AG09309 (cell line): ENCODE data around the gene NUDT3.
A peak's percentile ranks its signal among the peaks of the same experiment; 100 is the strongest.
"Not testable (repeated sequence)": the region's sequence is repeated elsewhere in the genome, so short reads cannot be mapped to it uniquely, and the experiment has no call there.

Experiments used
- DNase-seq: peaks from one replicate; pipeline ENCODE4 v3.0.0-alpha.2; 2010; ENCODE audit warnings: low read depth
- H3K4me3 ChIP-seq: 2 replicates; pipeline ENCODE4 v1.5.1; 2011; ENCODE audit warnings: mild to moderate bottlenecking, low read depth, low read length, moderate library complexity; ENCODE audit not compliant: control insufficient read depth
- TF ChIP-seq, protein P1 (sequence below): IDR thresholded peaks from 2 replicates; pipeline ENCODE4 v1.5.1; 2011; ENCODE audit warnings: mild to moderate bottlenecking, low read depth, low read length, inconsistent platforms; ENCODE audit not compliant: insufficient read depth, control insufficient read depth; ENCODE audit errors: missing control alignments

NUDT3 gene

DNA sequence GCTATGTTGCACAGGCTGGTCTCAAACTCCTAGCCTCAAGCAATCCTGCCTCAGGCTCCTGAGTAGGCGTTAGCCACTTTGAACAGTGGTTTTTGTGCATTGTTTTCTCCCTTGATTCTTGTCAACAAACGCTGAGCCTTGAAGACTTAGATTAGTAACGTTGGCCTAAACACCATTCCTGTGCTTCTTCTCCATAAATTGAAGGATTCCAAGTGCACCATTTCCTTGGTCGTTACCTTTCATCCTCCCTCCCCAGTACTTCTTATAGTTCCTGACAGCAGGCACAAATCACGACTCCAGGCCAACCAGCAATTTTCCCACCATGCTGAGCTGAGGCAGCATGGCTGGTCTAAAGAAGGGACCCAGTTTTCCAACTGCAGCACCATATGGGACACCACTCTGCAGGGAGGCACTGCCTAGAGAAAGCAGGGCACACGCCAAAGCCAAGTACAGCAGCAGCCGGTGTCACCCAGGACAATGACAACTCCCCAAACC, 24.5 kb upstream of the NUDT3 start:
- DNase-seq: no peak
- TF ChIP-seq, protein P1, sequence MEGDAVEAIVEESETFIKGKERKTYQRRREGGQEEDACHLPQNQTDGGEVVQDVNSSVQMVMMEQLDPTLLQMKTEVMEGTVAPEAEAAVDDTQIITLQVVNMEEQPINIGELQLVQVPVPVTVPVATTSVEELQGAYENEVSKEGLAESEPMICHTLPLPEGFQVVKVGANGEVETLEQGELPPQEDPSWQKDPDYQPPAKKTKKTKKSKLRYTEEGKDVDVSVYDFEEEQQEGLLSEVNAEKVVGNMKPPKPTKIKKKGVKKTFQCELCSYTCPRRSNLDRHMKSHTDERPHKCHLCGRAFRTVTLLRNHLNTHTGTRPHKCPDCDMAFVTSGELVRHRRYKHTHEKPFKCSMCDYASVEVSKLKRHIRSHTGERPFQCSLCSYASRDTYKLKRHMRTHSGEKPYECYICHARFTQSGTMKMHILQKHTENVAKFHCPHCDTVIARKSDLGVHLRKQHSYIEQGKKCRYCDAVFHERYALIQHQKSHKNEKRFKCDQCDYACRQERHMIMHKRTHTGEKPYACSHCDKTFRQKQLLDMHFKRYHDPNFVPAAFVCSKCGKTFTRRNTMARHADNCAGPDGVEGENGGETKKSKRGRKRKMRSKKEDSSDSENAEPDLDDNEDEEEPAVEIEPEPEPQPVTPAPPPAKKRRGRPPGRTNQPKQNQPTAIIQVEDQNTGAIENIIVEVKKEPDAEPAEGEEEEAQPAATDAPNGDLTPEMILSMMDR: no peak
- H3K4me3 ChIP-seq: no peak overlapping the region

DNA sequence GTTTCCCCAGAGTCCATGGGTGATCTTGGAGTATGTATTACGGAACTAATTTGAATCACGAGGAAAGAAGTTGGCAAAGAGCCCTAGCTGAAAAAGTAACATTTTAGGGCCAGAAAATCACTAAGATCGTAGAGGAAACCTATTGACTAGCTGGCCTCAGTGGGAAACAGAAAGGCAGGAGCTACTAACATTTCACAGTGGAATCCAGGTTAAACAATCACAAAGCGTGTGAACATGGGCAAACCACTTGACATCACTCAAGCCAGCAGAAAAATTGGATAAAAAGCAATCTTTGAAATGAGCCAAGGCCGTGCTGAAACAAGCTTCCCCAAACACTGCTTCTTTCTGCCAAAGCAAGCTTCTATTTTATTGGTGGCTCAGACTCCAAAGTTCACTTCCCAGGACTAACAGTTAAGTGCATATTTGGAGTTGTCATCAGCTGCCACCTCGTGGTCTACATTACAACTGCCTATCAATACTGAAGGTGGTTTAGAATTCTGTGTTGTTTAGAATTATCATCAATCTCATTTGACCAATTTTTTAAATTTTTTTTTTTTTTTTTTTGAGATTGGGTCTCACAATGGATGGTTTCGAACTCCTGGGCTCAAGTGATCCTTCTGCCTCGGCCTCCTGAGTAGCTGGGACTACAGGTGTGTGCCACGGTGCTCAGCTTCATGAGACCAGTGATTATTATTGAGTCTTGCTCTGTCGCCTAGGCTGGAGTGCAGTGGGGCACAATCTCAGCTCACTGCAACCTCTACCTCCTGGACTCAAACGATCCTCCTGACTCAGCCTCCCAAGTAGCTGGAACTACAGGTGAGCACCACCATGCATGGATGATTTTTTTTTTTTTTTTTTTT, 22.8 kb upstream of the NUDT3 start:
- TF ChIP-seq, protein P1: peak; percentile 60
- no peak overlapping the region for H3K4me3 ChIP-seq
- peak; percentile 60 for DNase-seq

DNA sequence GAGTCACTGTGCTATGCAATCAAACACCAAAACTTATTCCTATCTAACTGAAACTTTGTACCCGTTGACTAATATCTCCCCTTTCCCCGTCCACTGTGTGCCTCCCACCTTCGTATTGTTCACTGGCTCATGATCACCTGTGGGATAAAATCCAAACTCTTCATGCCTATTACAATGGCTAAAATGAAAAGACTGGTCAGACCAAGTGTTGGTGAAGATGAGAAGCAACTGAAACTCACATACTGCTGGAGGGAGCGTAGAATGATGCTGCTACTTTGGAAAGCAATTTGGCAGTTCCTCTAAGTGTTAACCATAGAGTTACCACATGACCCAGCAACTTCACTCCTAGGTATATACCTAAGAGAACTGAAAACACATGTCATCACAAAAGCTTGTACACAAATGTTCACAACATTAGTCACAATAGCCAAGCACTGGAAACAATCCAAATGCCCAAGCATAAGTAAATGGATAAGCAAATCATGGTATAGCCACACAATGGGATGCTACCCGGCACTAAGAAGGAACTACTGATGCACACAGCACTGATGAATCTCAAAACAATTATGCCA, 20.3 kb upstream of the NUDT3 start:
- H3K4me3 ChIP-seq: no peak overlapping the region
- TF ChIP-seq, protein P1: no peak
- no peak for DNase-seq

DNA sequence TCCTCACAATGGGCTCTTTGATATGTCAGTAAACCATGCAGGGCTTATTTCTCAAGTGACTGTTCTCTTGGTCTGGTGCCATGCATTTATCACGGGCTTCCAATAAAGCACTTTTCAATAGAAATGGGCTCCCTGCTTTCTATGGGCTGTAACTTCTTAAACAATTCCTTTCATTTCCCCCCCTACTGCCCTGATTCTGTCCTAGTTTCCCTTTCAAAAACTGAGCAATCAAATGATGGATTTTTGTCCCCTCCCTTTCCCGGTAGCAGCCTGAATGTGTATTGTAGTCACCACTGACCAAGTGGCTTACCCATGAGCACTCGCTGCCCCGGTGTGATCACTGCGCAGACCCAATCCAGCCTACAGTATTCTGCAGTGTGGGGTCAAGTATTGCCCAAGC, 19.5 kb upstream of the NUDT3 start:
- TF ChIP-seq, protein P1: no peak

DNA sequence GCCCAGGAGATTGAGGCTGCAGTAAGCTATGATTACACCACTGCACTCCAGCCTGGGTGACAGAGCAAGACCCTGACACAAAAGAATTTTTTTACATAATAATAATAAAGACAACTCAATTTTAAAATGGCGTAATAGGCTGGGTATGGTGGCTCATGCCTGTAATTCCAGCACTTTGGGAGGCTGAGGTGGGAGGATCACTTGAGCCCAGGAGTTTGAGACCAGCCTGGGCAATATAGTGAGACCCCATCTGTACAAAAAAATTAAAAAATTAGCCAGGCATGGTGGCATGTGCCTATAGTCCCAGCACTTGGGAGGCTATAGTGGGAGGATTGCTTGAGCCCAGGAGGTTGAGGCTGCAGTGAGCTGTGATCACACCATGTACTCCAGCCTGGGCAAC, 15.4 kb upstream of the NUDT3 start:
- DNase-seq, H3K4me3 ChIP-seq: not testable (repeated sequence)

More for the DNA sequence above, 19.5 kb upstream of the NUDT3 start:
- no peak for DNase-seq
- H3K4me3 ChIP-seq: no peak overlapping the region

DNA sequence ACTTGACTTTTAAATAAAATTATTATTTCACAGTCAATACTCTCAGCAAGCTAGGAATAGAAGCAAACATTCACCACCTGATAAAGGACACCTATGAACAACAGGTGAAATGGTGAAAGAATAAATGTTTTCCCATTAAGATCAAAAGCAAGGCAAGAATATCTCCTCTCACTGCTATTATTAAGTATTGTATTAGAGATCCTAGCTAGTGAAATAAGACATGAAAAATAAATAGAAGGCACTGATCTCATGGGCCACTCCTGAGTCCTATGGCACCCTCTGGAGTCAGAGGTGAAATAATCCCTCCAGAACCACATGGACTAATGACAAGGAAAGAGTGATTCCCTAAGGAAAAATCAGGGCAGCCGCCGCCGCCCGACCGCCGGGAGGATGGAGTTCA, 4.0 kb upstream of the NUDT3 start:
- TF ChIP-seq, protein P1: no peak
- no peak for DNase-seq
- H3K4me3 ChIP-seq: no peak overlapping the region

DNA sequence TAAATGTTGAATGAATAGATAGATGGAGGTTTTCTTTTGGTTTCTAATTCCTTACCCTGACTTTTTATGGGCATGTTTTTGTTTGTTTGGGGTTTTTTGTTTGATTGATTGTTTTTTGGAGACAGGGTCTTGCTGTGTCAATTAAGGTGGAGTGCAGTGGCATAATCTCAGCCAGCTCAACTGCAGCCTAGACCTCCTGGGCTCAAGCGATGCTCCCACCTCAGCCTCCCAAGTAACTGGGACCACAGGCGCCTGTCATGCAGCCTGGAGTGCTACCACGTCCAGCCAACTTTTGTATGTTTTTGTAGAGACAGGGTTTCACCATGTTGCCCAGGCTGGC, 1.5 kb upstream of the NUDT3 start:
- H3K4me3 ChIP-seq: no peak overlapping the region
- DNase-seq: no peak
- TF ChIP-seq, protein P1: no peak
